GM12801 (cell line): ENCODE data around the gene CEP170B.

ENCODE experiments used
- TF ChIP-seq, protein P1 (sequence below): IDR thresholded peaks from one replicate; pipeline ENCODE4 v1.5.1; 2011; ENCODE audit warnings: control low read depth; ENCODE audit not compliant: insufficient read length; ENCODE audit errors: extremely low read depth

CEP170B gene

GRCh38 chr14:104898195-104898558 is 33.1 kb downstream of the CEP170B start:
- TF ChIP-seq, protein P1, sequence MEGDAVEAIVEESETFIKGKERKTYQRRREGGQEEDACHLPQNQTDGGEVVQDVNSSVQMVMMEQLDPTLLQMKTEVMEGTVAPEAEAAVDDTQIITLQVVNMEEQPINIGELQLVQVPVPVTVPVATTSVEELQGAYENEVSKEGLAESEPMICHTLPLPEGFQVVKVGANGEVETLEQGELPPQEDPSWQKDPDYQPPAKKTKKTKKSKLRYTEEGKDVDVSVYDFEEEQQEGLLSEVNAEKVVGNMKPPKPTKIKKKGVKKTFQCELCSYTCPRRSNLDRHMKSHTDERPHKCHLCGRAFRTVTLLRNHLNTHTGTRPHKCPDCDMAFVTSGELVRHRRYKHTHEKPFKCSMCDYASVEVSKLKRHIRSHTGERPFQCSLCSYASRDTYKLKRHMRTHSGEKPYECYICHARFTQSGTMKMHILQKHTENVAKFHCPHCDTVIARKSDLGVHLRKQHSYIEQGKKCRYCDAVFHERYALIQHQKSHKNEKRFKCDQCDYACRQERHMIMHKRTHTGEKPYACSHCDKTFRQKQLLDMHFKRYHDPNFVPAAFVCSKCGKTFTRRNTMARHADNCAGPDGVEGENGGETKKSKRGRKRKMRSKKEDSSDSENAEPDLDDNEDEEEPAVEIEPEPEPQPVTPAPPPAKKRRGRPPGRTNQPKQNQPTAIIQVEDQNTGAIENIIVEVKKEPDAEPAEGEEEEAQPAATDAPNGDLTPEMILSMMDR: no peak

- TF ChIP-seq, protein P1: no peak
Observed at GRCh38 chr14:104898870-104899510, 33.9 kb downstream of the CEP170B start.

DNA sequence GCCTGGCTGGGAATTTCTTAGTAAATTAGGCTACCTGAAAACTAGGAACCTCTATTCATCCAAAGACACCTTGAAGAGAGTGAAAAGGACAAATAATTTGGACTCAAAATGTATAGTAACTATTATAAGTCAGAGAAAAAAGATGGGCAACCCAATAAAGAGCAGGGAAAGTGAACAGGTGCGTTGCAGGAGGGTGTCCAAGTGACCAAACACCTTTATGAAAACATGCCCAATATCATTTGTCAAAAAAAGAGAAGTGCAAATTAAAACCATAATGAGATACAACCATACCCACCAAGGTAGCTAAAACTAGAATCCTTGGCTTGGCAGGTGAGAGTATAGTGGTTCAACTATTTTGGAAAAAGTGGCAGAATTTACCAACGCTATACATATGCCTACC is 34.7 kb downstream of the CEP170B start:
- TF ChIP-seq, protein P1: no peak

DNA sequence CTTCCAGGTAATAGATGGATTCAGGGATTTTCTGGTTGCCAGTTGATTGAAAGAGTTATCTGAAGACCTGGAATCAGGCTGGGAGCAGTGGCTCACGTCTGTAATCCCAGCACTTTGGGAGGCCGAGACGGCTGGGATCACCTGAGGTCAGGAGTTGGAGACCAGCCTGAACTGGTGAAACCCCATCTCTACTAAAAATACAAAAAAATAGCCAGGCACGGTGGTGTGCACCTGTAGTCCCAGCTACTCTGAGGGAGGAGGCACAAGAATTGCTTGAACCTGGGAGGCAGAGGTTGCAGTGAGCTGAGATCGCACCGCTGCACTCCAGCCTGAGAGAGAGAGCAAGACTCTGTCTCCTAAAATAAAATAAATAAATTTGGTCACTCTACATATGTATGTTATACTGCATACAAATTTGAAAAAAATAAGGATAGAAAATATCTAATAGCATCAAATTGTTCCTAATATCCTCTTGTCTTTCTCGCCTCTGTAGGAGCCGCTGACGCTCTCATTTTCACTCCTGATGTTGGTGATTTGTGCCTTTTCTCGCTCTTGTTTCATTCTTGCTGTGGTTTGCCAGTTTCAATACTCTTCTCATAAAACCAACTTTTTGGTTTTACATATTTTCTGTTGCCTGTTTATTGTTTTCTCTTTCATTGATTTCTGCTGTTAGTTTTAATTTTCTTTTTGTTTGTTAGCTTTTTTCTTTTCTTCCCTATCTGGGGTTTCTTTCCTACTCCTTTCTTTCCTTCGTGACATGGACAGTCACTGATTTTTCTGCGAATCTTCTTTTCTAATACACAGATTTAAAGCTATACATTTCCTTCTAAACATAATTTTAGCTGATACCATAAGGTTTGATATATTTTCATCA is 35.8 kb downstream of the CEP170B start:
- TF ChIP-seq, protein P1: no peak

DNA sequence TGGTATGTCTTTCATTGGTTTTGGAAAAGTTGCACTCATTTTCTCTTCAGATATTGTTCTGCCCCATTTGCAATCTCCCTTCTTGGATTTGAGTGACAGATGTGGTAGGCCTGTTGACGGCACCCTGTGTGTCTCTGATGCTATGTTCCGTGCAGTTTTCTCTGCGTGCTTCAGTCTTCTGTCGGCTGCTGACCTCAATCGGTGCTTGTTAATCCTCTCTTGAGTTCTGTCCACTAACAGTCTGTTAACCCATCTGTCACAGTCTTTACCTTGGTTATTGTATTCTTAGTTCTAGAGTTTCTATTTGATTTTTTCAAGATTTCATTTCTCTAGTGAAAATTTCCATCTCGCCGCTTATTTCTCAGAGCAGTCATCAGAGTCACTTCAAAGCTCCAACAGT is 38.9 kb downstream of the CEP170B start:
- TF ChIP-seq, protein P1: no peak

DNA sequence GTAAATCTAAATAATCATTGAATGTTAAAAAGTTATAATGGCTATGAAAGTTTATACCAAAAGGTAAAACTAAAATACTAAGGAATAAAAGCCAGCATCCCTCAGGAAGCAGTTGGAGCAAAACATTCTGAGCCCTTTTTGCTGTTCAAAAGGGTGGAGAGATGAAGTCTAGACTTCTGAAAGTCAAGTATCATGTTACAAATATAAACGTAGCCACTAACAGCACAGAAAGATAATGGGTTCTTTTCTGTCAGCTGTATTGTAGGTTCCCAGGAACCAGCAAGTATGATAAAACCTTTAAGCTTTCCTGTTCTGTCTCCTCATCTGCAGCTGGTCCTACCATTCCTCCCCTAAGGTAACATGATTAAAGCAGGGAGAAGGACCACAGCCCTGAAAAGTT is 43.2 kb downstream of the CEP170B start:
- TF ChIP-seq, protein P1: no peak

DNA sequence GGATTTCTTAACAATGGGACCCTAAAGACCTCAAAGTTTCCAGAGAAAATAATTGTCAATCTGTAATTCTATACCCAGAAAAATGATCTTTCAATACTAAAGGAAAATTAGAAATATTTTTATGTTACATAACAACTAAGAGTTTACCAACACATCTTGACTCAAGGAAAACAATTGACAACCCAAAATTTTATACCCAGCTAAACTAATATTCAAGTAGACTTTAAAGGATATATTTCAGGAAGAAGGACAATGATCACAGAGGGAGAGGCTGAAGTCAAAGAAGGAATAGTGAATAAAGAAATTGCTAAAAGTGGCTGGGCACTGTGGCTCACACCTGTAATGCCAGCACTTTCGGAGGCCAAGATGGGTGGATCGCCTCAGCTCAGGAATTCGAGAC is 47.0 kb downstream of the CEP170B start:
- TF ChIP-seq, protein P1: no peak
